HCT116 (cell line): ENCODE data around the gene RAB27A. TPM values are rescaled to one million over a fixed set of nuclear protein-coding genes. Genes with fewer than 3 reads are reported as not detected.

ENCODE experiments used
- ATAC-seq: fragments of 200-7000 bp; cut with Tn5 transposase; 2 replicates; pipeline ENCODE4 v1.9.1; 2020; ENCODE audit warnings: mild to moderate bottlenecking, moderate library complexity
- BruUV-seq: library from RNA; stranded (reverse); fragments of 400-500 nt; replicated peaks from 2 replicates; lab custom pipeline; 2021; lab: Mats Ljungman, UMichigan
- CTCF ChIA-PET: fragments of 300-600 bp; sonication (Branson Sonifier 250); formaldehyde crosslinking; loops from one replicate; lab custom pipeline; 2021; ENCODE audit warnings: antibody characterized with exemption; lab: Charles Lee
- POLR2A ChIA-PET: fragments of 300-600, 350-600 bp; sonication (Branson Sonifier 250); formaldehyde crosslinking; loops from one replicate; lab custom pipeline; 2021; ENCODE audit warnings: antibody characterized with exemption; lab: Charles Lee
- RAD21 ChIA-PET, 2 experiments: fragments of 300-600 bp; sonication (Branson Sonifier 250); formaldehyde crosslinking; loops; one replicate each; lab custom pipeline; 2023; ENCODE audit warnings: low total read pairs in 2 of 2; ENCODE audit not compliant: uncharacterized antibody in 2 of 2, unreplicated experiment in 2 of 2, low non-redundant PET in 1 of 2; lab: Charles Lee
- DNase-seq: peaks from one replicate; pipeline ENCODE4 v3.0.0-alpha.2; 2010; ENCODE audit warnings: low read depth, low spot score
- H2AFZ ChIP-seq: fragments of 200-600 bp; shearing (Covaris generic), sonication (generic); 2 replicates; pipeline ENCODE4 v1.6.1; 2017; ENCODE audit warnings: low read depth, mixed run types, mixed read lengths, antibody characterized with exemption, low read length; ENCODE audit not compliant: poor library complexity, severe bottlenecking
- H3K27ac ChIP-seq: 2 replicates; pipeline ENCODE4 v1.5.1; 2012; ENCODE audit warnings: low read depth, low read length
- H3K27me3 ChIP-seq: fragments of 200-600 bp; sonication (generic); 2 replicates; pipeline ENCODE4 v1.6.1; 2016; ENCODE audit warnings: mixed run types, low read length, mixed read lengths; ENCODE audit not compliant: insufficient read depth
- H3K36me3 ChIP-seq, 2 experiments: fragments of 200-500 bp in 1 of 2; fragments of 200-600 bp in 1 of 2; sonication (Bioruptor generic) in 1 of 2; sonication (generic) in 1 of 2; 2 replicates each; pipeline versions ENCODE4 v1.5.1 to v1.6.1; 2014 to 2016; ENCODE audit warnings: low read length in 2 of 2, inconsistent platforms in 1 of 2, mixed read lengths in 1 of 2, mixed run types in 1 of 2; ENCODE audit not compliant: insufficient read depth in 2 of 2, control insufficient read depth in 1 of 2
- H3K4me1 ChIP-seq, 2 experiments: fragments of 200-600 bp in 1 of 2; sonication (generic) in 1 of 2; 2 replicates each; pipeline versions ENCODE4 v1.5.1 to v1.6.1; 2012 to 2017; ENCODE audit warnings: low read length in 2 of 2, inconsistent platforms in 1 of 2, mild to moderate bottlenecking in 1 of 2, mixed read lengths in 1 of 2, mixed run types in 1 of 2, moderate library complexity in 1 of 2; ENCODE audit not compliant: insufficient read depth in 2 of 2, control insufficient read depth in 1 of 2
- H3K4me2 ChIP-seq: fragments of 200-600 bp; sonication (generic); 2 replicates; pipeline ENCODE4 v1.6.1; 2017; ENCODE audit warnings: mixed run types, low read length, mixed read lengths
- H3K4me3 ChIP-seq, 2 experiments: fragments of 200-600 bp in 1 of 2; sonication (generic) in 1 of 2; replicated peaks in 1 of 2; 2 replicates each; pipeline ENCODE4 v1.5.1; 2011 to 2016; ENCODE audit warnings: low read length in 2 of 2, control low read depth in 1 of 2, low read depth in 1 of 2, mild to moderate bottlenecking in 1 of 2, mixed read lengths in 1 of 2, mixed run types in 1 of 2
- H3K79me2 ChIP-seq: fragments of 200-600 bp; sonication (generic); 2 replicates; pipeline ENCODE4 v1.6.1; 2017; ENCODE audit warnings: mild to moderate bottlenecking, mixed run types, low read length, moderate library complexity, mixed read lengths; ENCODE audit not compliant: insufficient read depth
- H3K9ac ChIP-seq: fragments of 200-600 bp; sonication (generic); 2 replicates; pipeline ENCODE4 v1.6.1; 2016; ENCODE audit warnings: low read length, mixed read lengths
- H3K9me2 ChIP-seq: fragments of 200-600 bp; sonication (generic), shearing (Covaris generic); 2 replicates; pipeline ENCODE4 v1.6.1; 2017; ENCODE audit warnings: mixed run types, mild to moderate bottlenecking, moderate library complexity; ENCODE audit not compliant: insufficient read depth
- H3K9me3 ChIP-seq, 2 experiments: fragments of 200-500 bp in 1 of 2; fragments of 200-600 bp in 1 of 2; sonication (Bioruptor generic) in 1 of 2; sonication (generic) in 1 of 2; 2 replicates each; pipeline ENCODE4 v1.6.1; 2014 to 2017; ENCODE audit warnings: low read length in 2 of 2, mixed read lengths in 2 of 2, inconsistent platforms in 1 of 2, low read depth in 1 of 2, mild to moderate bottlenecking in 1 of 2, mixed run types in 1 of 2, moderate library complexity in 1 of 2; ENCODE audit not compliant: control insufficient read depth in 1 of 2, insufficient read depth in 1 of 2
- H4K20me1 ChIP-seq: fragments of 200-600 bp; sonication (generic), shearing (Covaris generic); 2 replicates; pipeline ENCODE4 v1.6.1; 2017; ENCODE audit warnings: mixed run types, mild to moderate bottlenecking, moderate library complexity; ENCODE audit not compliant: insufficient read depth
- CBX3 ChIP-seq: IDR thresholded peaks from 2 replicates; pipeline ENCODE4 v1.6.1; 2012; ENCODE audit warnings: low read depth
- CEBPB ChIP-seq: IDR thresholded peaks from 2 replicates; pipeline ENCODE4 v1.6.1; 2012; ENCODE audit warnings: low read depth
- EGR1 ChIP-seq: IDR thresholded peaks from 2 replicates; pipeline ENCODE4 v1.6.1; 2012; ENCODE audit warnings: low read depth
- ELF1 ChIP-seq: IDR thresholded peaks from 2 replicates; pipeline ENCODE4 v1.6.1; 2012; ENCODE audit warnings: low read depth, borderline replicate concordance
- EZH2phosphoT487 ChIP-seq: fragments of 200-600 bp; IDR thresholded peaks from 2 replicates; pipeline ENCODE4 v1.6.1; 2018; ENCODE audit warnings: antibody characterized with exemption, borderline replicate concordance
- FOSL1 ChIP-seq: IDR thresholded peaks from 2 replicates; pipeline ENCODE4 v1.6.1; 2012; ENCODE audit warnings: low read depth
- POLR2A ChIP-seq: IDR thresholded peaks from 2 replicates; pipeline ENCODE4 v1.7.0; 2011; ENCODE audit warnings: borderline replicate concordance; ENCODE audit not compliant: insufficient read depth, insufficient read length; ENCODE audit errors: extremely low read depth
- POLR2AphosphoS5 ChIP-seq: IDR thresholded peaks from 2 replicates; pipeline ENCODE4 v1.6.1; 2011; ENCODE audit warnings: mild to moderate bottlenecking, low read depth, low read length, moderate library complexity
- RAD21 ChIP-seq: IDR thresholded peaks from 2 replicates; pipeline ENCODE4 v1.6.1; 2012; ENCODE audit warnings: low read depth, mild to moderate bottlenecking
- SIN3A ChIP-seq: IDR thresholded peaks from 2 replicates; pipeline ENCODE4 v1.6.1; 2012; ENCODE audit warnings: low read depth
- SRF ChIP-seq: IDR thresholded peaks from 2 replicates; pipeline ENCODE4 v1.6.1; 2012; ENCODE audit warnings: low read depth
- TCF7L2 ChIP-seq: IDR thresholded peaks from 2 replicates; pipeline ENCODE4 v1.7.0; 2011; ENCODE audit warnings: borderline replicate concordance, inconsistent platforms; ENCODE audit not compliant: insufficient read depth, insufficient read length; ENCODE audit errors: extremely low read depth
- YY1 ChIP-seq: IDR thresholded peaks from 2 replicates; pipeline ENCODE4 v1.6.1; 2011; ENCODE audit warnings: low read length, low read depth, moderate library complexity, mild to moderate bottlenecking; ENCODE audit not compliant: insufficient replicate concordance; ENCODE audit errors: extremely low read depth
- ZNF274 ChIP-seq: fragments of 200-500 bp; sonication (Bioruptor generic); IDR thresholded peaks from 2 replicates; pipeline ENCODE4 v1.6.1; 2014; ENCODE audit warnings: mild to moderate bottlenecking, low read depth, low read length, inconsistent platforms
- intact Hi-C: fragments of 100-400 bp; cut with micrococcal nuclease; formaldehyde crosslinking; loops from 2 replicates; pipeline ENCODE4 v1.10.0; 2022
- total RNA-seq: library from RNA; stranded (reverse); gene quantifications from one replicate; pipeline ENCODE4 v1.2.1, GENCODE V29; 2021; ENCODE audit not compliant: unreplicated experiment
- TF ChIP-seq, protein P1 (sequence below), 3 experiments: fragments of 200-600 bp in 1 of 3; sonication (generic) in 1 of 3; IDR thresholded peaks in 2 of 3; conservative IDR thresholded peaks in 1 of 3; 2 replicates each; pipeline ENCODE4 v1.5.1; 2012 to 2017; ENCODE audit warnings: low read depth in 2 of 3, low read length in 2 of 3, antibody characterized with exemption in 1 of 3, borderline replicate concordance in 1 of 3, control low read depth in 1 of 3, mild to moderate bottlenecking in 1 of 3, mixed read lengths in 1 of 3, mixed run types in 1 of 3, moderate library complexity in 1 of 3; ENCODE audit not compliant: insufficient read depth in 1 of 3
- TF ChIP-seq, protein P2 (sequence below): IDR thresholded peaks from 2 replicates; pipeline ENCODE4 v1.6.1; 2012; ENCODE audit warnings: low read depth
- TF ChIP-seq, protein P3 (sequence below): IDR thresholded peaks from 2 replicates; pipeline ENCODE4 v1.6.1; 2012

Gene RAB27A
- total RNA-seq, 1 experiment from 2014 or later, result 8.8 TPM

DNA sequence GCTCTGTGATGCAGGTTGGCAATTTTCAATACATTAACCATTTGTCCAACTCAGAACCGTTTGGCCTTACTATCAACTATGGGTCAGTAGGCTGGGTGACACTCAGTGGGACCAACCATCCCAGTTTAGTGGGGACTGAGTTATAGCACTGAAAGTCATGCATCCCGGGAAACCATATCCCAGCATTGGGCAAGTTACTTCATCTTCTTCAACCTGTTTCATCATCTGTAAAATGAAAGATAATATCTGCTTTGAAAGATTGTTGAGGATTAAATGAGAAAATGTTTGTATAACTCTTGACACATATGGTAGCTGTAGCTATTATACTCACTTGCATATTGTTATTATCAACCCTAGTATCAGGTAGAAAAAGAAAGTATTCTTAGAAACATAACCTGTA lies 11.9 kb downstream of the RAB27A start:
- H3K9me2 ChIP-seq, result no peaks in the 10 kb centered on the region
- H3K27me3 ChIP-seq, result no peaks in the 10 kb centered on the region
- ChIA-PET CTCF (no interaction called here), POLR2A (no interaction called here), RAD21 (no interaction called here)
- H3K79me2 ChIP-seq, result no peaks in the 10 kb centered on the region
- no peak overlapping the region for H2AFZ ChIP-seq
- H3K4me3 ChIP-seq, result no peak overlapping the region
- H3K9ac ChIP-seq, result no peak overlapping the region
- no peak for TF ChIP-seq SIN3A
- no peak for TF ChIP-seq YY1
- no peak for TF ChIP-seq CBX3
- no peak for TF ChIP-seq ELF1
- TF ChIP-seq, protein P1, sequence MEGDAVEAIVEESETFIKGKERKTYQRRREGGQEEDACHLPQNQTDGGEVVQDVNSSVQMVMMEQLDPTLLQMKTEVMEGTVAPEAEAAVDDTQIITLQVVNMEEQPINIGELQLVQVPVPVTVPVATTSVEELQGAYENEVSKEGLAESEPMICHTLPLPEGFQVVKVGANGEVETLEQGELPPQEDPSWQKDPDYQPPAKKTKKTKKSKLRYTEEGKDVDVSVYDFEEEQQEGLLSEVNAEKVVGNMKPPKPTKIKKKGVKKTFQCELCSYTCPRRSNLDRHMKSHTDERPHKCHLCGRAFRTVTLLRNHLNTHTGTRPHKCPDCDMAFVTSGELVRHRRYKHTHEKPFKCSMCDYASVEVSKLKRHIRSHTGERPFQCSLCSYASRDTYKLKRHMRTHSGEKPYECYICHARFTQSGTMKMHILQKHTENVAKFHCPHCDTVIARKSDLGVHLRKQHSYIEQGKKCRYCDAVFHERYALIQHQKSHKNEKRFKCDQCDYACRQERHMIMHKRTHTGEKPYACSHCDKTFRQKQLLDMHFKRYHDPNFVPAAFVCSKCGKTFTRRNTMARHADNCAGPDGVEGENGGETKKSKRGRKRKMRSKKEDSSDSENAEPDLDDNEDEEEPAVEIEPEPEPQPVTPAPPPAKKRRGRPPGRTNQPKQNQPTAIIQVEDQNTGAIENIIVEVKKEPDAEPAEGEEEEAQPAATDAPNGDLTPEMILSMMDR (IDR thresholded peaks at IDR 0.05 in 2 of 3, conservative IDR thresholded peaks at IDR 0.05 in 1 of 3; ENCODE audit: borderline replicate concordance in 1 of 3, insufficient read depth in 1 of 3, low read depth in 2 of 3, low read length in 2 of 3), result no peak
- TF ChIP-seq EGR1, result no peak
- TF ChIP-seq FOSL1, result no peak
- no peak for TF ChIP-seq ZNF274
- TF ChIP-seq, protein P2, sequence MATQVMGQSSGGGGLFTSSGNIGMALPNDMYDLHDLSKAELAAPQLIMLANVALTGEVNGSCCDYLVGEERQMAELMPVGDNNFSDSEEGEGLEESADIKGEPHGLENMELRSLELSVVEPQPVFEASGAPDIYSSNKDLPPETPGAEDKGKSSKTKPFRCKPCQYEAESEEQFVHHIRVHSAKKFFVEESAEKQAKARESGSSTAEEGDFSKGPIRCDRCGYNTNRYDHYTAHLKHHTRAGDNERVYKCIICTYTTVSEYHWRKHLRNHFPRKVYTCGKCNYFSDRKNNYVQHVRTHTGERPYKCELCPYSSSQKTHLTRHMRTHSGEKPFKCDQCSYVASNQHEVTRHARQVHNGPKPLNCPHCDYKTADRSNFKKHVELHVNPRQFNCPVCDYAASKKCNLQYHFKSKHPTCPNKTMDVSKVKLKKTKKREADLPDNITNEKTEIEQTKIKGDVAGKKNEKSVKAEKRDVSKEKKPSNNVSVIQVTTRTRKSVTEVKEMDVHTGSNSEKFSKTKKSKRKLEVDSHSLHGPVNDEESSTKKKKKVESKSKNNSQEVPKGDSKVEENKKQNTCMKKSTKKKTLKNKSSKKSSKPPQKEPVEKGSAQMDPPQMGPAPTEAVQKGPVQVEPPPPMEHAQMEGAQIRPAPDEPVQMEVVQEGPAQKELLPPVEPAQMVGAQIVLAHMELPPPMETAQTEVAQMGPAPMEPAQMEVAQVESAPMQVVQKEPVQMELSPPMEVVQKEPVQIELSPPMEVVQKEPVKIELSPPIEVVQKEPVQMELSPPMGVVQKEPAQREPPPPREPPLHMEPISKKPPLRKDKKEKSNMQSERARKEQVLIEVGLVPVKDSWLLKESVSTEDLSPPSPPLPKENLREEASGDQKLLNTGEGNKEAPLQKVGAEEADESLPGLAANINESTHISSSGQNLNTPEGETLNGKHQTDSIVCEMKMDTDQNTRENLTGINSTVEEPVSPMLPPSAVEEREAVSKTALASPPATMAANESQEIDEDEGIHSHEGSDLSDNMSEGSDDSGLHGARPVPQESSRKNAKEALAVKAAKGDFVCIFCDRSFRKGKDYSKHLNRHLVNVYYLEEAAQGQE, result no peak
- no peak for TF ChIP-seq SRF
- no peak for TF ChIP-seq POLR2AphosphoS5
- no peak for TF ChIP-seq POLR2A
- TF ChIP-seq CEBPB, result no peak
- TF ChIP-seq EZH2phosphoT487, result no peak
- TF ChIP-seq, protein P3, sequence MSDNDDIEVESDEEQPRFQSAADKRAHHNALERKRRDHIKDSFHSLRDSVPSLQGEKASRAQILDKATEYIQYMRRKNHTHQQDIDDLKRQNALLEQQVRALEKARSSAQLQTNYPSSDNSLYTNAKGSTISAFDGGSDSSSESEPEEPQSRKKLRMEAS, result no peak
- no peak for TF ChIP-seq TCF7L2
- TF ChIP-seq RAD21, result no peak
- H3K4me2 ChIP-seq, result no peak overlapping the region
- H3K27ac ChIP-seq, result no peak overlapping the region
- no peaks in the 10 kb centered on the region for H3K9me3 ChIP-seq
- no peaks in the 10 kb centered on the region for H3K36me3 ChIP-seq
- H4K20me1 ChIP-seq, result no peaks in the 10 kb centered on the region
- DNase-seq (no peak), ATAC-seq (no peak)
- intact Hi-C loops, result no loop called here
- no TSS peak for BruUV-seq
- H3K4me1 ChIP-seq, result peaks cover 11 to 22% of the 10 kb centered on the region in 2 experiments
